Upper lobe of left lung (tissue), 6 donors: ENCODE data around the gene DDX53. TPM values are rescaled to one million over a fixed set of nuclear protein-coding genes. Genes with fewer than 3 reads are reported as not detected.

Experiments used
- ATAC-seq, 2 donors: fragments of 200-7000 bp; cut with Tn5 transposase; one replicate each; pipeline ENCODE4 v1.9.1; 2022; ENCODE audit warnings: mild to moderate bottlenecking in 2 of 2, moderate library complexity in 2 of 2; ENCODE audit not compliant: low FRiP score in 2 of 2
- DNase-seq, 2 donors: peaks; one replicate each; pipeline ENCODE4 v3.0.0-alpha.2; 2019 to 2020
- H3K27ac ChIP-seq, 4 donors: fragments of 200-600 bp; sonication (generic); one replicate each; pipeline ENCODE4 v1.5.1; 2016 to 2019
- H3K27me3 ChIP-seq, 4 donors: fragments of 200-600 bp; sonication (generic); one replicate each; pipeline ENCODE4 v1.5.1; 2017 to 2019
- H3K36me3 ChIP-seq, 4 donors: fragments of 200-600 bp; sonication (generic); one replicate each; pipeline ENCODE4 v1.5.1; 2016 to 2019
- H3K4me1 ChIP-seq, 4 donors: fragments of 200-600 bp; sonication (generic); one replicate each; pipeline ENCODE4 v1.5.1; 2018 to 2019
- H3K4me3 ChIP-seq, 4 donors: fragments of 200-600 bp; sonication (generic); one replicate each; pipeline ENCODE4 v1.5.1; 2017 to 2019; ENCODE audit warnings: mild to moderate bottlenecking in 2 of 4, moderate library complexity in 1 of 4
- H3K9me3 ChIP-seq, 4 donors: fragments of 200-600 bp; sonication (generic); one replicate each; pipeline ENCODE4 v1.5.1; 2018 to 2019
- CTCF ChIP-seq, 6 experiments: fragments of 450-650 bp in 4 of 6; fragments of 200-600 bp in 2 of 6; sonication (generic) in 2 of 6; IDR thresholded peaks; one replicate each; pipeline ENCODE4 v1.5.1; 2016 to 2019; ENCODE audit warnings: antibody characterized with exemption in 6 of 6
- EP300 ChIP-seq, 4 donors: sonication (generic); formaldehyde crosslinking; IDR thresholded peaks; one replicate each; pipeline ENCODE4 v1.5.1; 2017; ENCODE audit warnings: antibody characterized with exemption in 4 of 4, control low read depth in 2 of 4
- POLR2A ChIP-seq, 4 donors: fragments of 450-650 bp; IDR thresholded peaks; one replicate each; pipeline ENCODE4 v1.5.1; 2016 to 2017; ENCODE audit warnings: antibody characterized with exemption in 4 of 4, mild to moderate bottlenecking in 2 of 4
- POLR2AphosphoS5 ChIP-seq, 2 donors: sonication (generic); formaldehyde crosslinking; IDR thresholded peaks; one replicate each; pipeline ENCODE4 v1.5.1; 2017; ENCODE audit warnings: antibody characterized with exemption in 2 of 2
- WGBS, 2 donors: methylation state at CpG; one replicate each; pipeline ENCODE4 v1.1.5; 2017 to 2018; 5-methylcytosine and 5-hydroxymethylcytosine counted together
- total RNA-seq, 6 donors: library from RNA; depleted of rRNA in 4 of 6; stranded (reverse); fragments of >200 nt in 4 of 6; gene quantifications; one replicate each; pipeline versions ENCODE4 v1.1.0 to v1.2.1, GENCODE V29; 2016 to 2021
- donor health status: DM: no; HTN: no; CAD: no; lungs with moderate emphysema.
- donor health status: DM: no; HTN: yes; CAD: no; lungs with severe emphysema.

DDX53 gene
- total RNA-seq, 6 donors from 2014 or later, result not detected

GRCh38 chrX:22959204-22959920 is 40.4 kb upstream of the DDX53 start:
- Histone ChIP-seq H3K9me3 (no peaks in the 10 kb centered on the region), H3K4me1 (no peaks in the 10 kb centered on the region), H3K27ac (no peak overlapping the region), H3K36me3 (no peaks in the 10 kb centered on the region), H3K4me3 (no peak overlapping the region), H3K27me3 (no peaks in the 10 kb centered on the region)
- TF ChIP-seq POLR2AphosphoS5 (IDR thresholded peaks at IDR 0.05) (no peak), EP300 (IDR thresholded peaks at IDR 0.05) (no peak), CTCF (IDR thresholded peaks at IDR 0.05) (no peak), POLR2A (IDR thresholded peaks at IDR 0.05) (no peak)
- 73 to 88% methylated on average over 4 of the region's 4 CpGs for WGBS, 2 donors
- DNase-seq (no peak), ATAC-seq (no peak)

GRCh38 chrX:22963196-22963595 is 36.6 kb upstream of the DDX53 start:
- no peaks in the 10 kb centered on the region for H3K4me1 ChIP-seq
- no peak for TF ChIP-seq POLR2A (IDR thresholded peaks at IDR 0.05)
- TF ChIP-seq POLR2AphosphoS5 (IDR thresholded peaks at IDR 0.05), result no peak
- no peak for TF ChIP-seq EP300 (IDR thresholded peaks at IDR 0.05)
- TF ChIP-seq CTCF (IDR thresholded peaks at IDR 0.05), result no peak

GRCh38 chrX:22968494-22968893 is 31.3 kb upstream of the DDX53 start:
- no peak for DNase-seq
- whole genome bisulfite sequencing, 2 donors, result 63 to 90% methylated on average over 2 of the region's 2 CpGs
- no peaks in the 10 kb centered on the region for H3K4me1 ChIP-seq

More at GRCh38 chrX:22963196-22963595, 36.6 kb upstream of the DDX53 start:
- Histone ChIP-seq H3K27me3 (no peaks in the 10 kb centered on the region), H3K9me3 (no peaks in the 10 kb centered on the region), H3K4me3 (no peak overlapping the region), H3K36me3 (no peaks in the 10 kb centered on the region), H3K27ac (no peak overlapping the region)
- no peak for ATAC-seq
- WGBS, 2 donors, result 57 to 82% methylated on average over 2 of the region's 2 CpGs
- DNase-seq, result no peak

GRCh38 chrX:22969411-22969810 is 30.3 kb upstream of the DDX53 start:
- Histone ChIP-seq H3K27ac (no peak overlapping the region), H3K36me3 (no peaks in the 10 kb centered on the region), H3K4me1 (no peaks in the 10 kb centered on the region), H3K27me3 (no peaks in the 10 kb centered on the region), H3K4me3 (no peak overlapping the region), H3K9me3 (no peaks in the 10 kb centered on the region)
- TF ChIP-seq CTCF (IDR thresholded peaks at IDR 0.05) (no peak), EP300 (IDR thresholded peaks at IDR 0.05) (no peak), POLR2A (IDR thresholded peaks at IDR 0.05) (no peak), POLR2AphosphoS5 (IDR thresholded peaks at IDR 0.05) (no peak)
- ATAC-seq, result no peak
- WGBS, 2 donors, result 33 to 43% methylated on average over 1 of the region's 1 CpG
- no peak for DNase-seq

More at GRCh38 chrX:22968494-22968893, 31.3 kb upstream of the DDX53 start:
- Histone ChIP-seq H3K36me3 (no peaks in the 10 kb centered on the region), H3K4me3 (no peak overlapping the region), H3K27ac (no peak overlapping the region), H3K9me3 (no peaks in the 10 kb centered on the region), H3K27me3 (no peaks in the 10 kb centered on the region)
- TF ChIP-seq EP300 (IDR thresholded peaks at IDR 0.05) (no peak), POLR2AphosphoS5 (IDR thresholded peaks at IDR 0.05) (no peak), CTCF (IDR thresholded peaks at IDR 0.05) (no peak), POLR2A (IDR thresholded peaks at IDR 0.05) (no peak)
- ATAC-seq, result no peak

GRCh38 chrX:22970861-22971260 is 28.9 kb upstream of the DDX53 start:
- H3K27me3 ChIP-seq, result no peaks in the 10 kb centered on the region
- H3K4me3 ChIP-seq, result no peak overlapping the region
- no peaks in the 10 kb centered on the region for H3K9me3 ChIP-seq
- no peak overlapping the region for H3K27ac ChIP-seq
- H3K4me1 ChIP-seq, result no peaks in the 10 kb centered on the region
- ATAC-seq, result no peak
- 75 to 78% methylated on average over 1 of the region's 1 CpG for WGBS, 2 donors
- TF ChIP-seq EP300 (IDR thresholded peaks at IDR 0.05), result no peak
- TF ChIP-seq POLR2A (IDR thresholded peaks at IDR 0.05), result no peak
- TF ChIP-seq POLR2AphosphoS5 (IDR thresholded peaks at IDR 0.05), result no peak
- TF ChIP-seq CTCF (IDR thresholded peaks at IDR 0.05), result no peak
- DNase-seq, result no peak
- no peaks in the 10 kb centered on the region for H3K36me3 ChIP-seq
